Kidney (tissue), 14 donors: ENCODE results near the gene PPP1R26. TPM values are rescaled to one million over a fixed set of nuclear protein-coding genes. Genes with fewer than 3 reads are reported as not detected.
"Not testable (repeated sequence)": the region's sequence is repeated elsewhere in the genome, so short reads cannot be mapped to it uniquely, and the experiment has no call there.

ENCODE experiments used
- DNase-seq, 5 donors: peaks; one replicate each; pipeline ENCODE4 v3.0.0-alpha.2; 2013 to 2020
- FAIRE-seq: peaks from 2 replicates; lab custom pipeline; 2012; peaks lifted over from hg19 to GRCh38; lab: Jason Lieb, UNC
- H3K27ac ChIP-seq, 2 donors: one replicate each; pipeline ENCODE4 v1.7.0; 2013; ENCODE audit warnings: low read depth in 2 of 2, low read length in 2 of 2, inconsistent platforms in 1 of 2
- H3K27me3 ChIP-seq: one replicate; pipeline ENCODE4 v1.7.1; 2013; ENCODE audit warnings: low read length, inconsistent platforms; ENCODE audit not compliant: control insufficient read depth, insufficient read depth
- H3K36me3 ChIP-seq, 3 donors: one replicate each; pipeline versions ENCODE4 v1.7.0 to v1.7.1; 2013; ENCODE audit warnings: low read length in 3 of 3, control low read depth in 1 of 3, inconsistent platforms in 1 of 3; ENCODE audit not compliant: insufficient read depth in 3 of 3, control insufficient read depth in 2 of 3
- H3K4me1 ChIP-seq, 3 donors: one replicate each; pipeline versions ENCODE4 v1.7.0 to v1.7.1; 2013; ENCODE audit warnings: low read length in 3 of 3, inconsistent platforms in 1 of 3, low read depth in 1 of 3; ENCODE audit not compliant: control insufficient read depth in 2 of 3, insufficient read depth in 2 of 3
- H3K4me3 ChIP-seq, 3 donors: one replicate each; pipeline versions ENCODE4 v1.7.0 to v1.8.1; 2013; ENCODE audit warnings: low read length in 3 of 3, control low read depth in 1 of 3, inconsistent platforms in 1 of 3
- H3K9ac ChIP-seq, 3 donors: one replicate each; pipeline versions ENCODE4 v1.7.0 to v1.7.1; 2013; ENCODE audit warnings: low read length in 3 of 3, control low read depth in 1 of 3, inconsistent platforms in 1 of 3
- H3K9me3 ChIP-seq, 3 donors: one replicate each; pipeline versions ENCODE4 v1.7.0 to v1.7.1; 2013; ENCODE audit warnings: low read length in 3 of 3, control low read depth in 1 of 3, inconsistent platforms in 1 of 3; ENCODE audit not compliant: control insufficient read depth in 2 of 3, insufficient read depth in 1 of 3
- intact Hi-C: fragments of 100-400 bp; cut with DNase I; formaldehyde crosslinking; loops from one replicate; pipeline ENCODE4 v1.11.1; 2022
- polyA plus RNA-seq: library from polyadenylated mRNA; stranded (reverse); fragments of 350-450 nt; fragmentation: Illumina TruSeq; extraction: RNeasy Lipid Tissue Mini Kit (QIAGEN cat#74804); gene quantifications from one replicate; pipeline ENCODE4 v1.2.3, GENCODE V29; 2014; ENCODE audit warnings: low read depth, low replicate concordance; ENCODE audit not compliant: insufficient read depth
- total RNA-seq: library from RNA; stranded (reverse); fragmentation: NEBNext Ultra II Directional; extraction: Animal tissue kit (Norgen Biotek cat#: 25700); gene quantifications from one replicate; pipeline ENCODE4 v1.2.1, GENCODE V29; 2021
- TF ChIP-seq, protein P1 (sequence below): IDR thresholded peaks from 3 replicates; pipeline ENCODE4 v1.5.1; 2012; ENCODE audit warnings: mild to moderate bottlenecking, moderate library complexity, borderline replicate concordance; ENCODE audit not compliant: insufficient read depth; ENCODE audit errors: extremely low read depth
- donor health status: control.
- donor health status: control.
- donor health status: control.
- donor health status: control.
- donor health status: control.
- donor health status: DM: yes; HTN: yes; CAD: no.
- donor health status: Normal renal cell carcinoma (clear cell type).

Gene PPP1R26
- total and polyA plus RNA-seq, 2 donors from 2014 or later, result 10.2 to 22.0 TPM

DNA sequence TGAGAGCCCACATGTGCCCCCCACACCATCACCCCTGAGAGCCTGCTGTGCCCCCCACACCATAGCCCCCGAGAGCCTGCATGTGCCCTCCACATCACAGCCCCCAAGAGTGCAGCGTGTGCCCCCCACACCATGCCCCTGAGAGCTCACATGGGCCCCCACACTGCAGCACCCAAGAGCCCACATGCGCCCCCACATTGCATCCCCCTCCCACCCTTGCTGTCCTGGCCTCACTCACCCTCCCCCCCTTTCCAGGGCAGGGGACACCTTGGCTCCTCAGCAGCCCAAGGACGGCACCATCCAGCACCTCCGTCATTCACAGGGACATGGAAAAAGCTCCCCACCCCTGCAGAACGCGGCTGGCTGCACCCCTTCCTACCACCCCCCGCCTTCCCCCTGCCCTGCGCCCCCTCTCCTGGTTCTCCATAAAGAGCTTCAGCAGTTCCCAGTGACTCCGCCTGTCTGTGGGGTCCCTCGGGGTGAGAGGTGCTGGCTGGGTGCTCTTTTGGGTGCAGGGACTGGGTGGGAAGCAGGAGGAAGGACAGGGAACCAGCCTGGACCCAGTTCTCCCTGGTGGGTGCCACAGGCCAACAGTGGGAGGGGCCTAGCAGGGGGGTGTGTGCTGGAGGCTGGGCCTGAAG is 46.6 kb downstream of the PPP1R26 start:
- FAIRE-seq, result no peak
- Histone ChIP-seq H3K4me1 (no peaks in the 10 kb centered on the region), H3K36me3 (no peaks in the 10 kb centered on the region), H3K27me3 (no peaks in the 10 kb centered on the region), H3K9ac (no peak overlapping the region), H3K27ac (no peak overlapping the region), H3K4me3 (no peak overlapping the region), H3K9me3 (peaks cover 0 to 8% (median 0%) of the 10 kb centered on the region in 3 donors)
- DNase-seq, result peak in 2 of 5 donors; percentile 3 to 24
- TF ChIP-seq, protein P1, sequence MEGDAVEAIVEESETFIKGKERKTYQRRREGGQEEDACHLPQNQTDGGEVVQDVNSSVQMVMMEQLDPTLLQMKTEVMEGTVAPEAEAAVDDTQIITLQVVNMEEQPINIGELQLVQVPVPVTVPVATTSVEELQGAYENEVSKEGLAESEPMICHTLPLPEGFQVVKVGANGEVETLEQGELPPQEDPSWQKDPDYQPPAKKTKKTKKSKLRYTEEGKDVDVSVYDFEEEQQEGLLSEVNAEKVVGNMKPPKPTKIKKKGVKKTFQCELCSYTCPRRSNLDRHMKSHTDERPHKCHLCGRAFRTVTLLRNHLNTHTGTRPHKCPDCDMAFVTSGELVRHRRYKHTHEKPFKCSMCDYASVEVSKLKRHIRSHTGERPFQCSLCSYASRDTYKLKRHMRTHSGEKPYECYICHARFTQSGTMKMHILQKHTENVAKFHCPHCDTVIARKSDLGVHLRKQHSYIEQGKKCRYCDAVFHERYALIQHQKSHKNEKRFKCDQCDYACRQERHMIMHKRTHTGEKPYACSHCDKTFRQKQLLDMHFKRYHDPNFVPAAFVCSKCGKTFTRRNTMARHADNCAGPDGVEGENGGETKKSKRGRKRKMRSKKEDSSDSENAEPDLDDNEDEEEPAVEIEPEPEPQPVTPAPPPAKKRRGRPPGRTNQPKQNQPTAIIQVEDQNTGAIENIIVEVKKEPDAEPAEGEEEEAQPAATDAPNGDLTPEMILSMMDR, result no peak
- intact Hi-C loops, result no loop called here

DNA sequence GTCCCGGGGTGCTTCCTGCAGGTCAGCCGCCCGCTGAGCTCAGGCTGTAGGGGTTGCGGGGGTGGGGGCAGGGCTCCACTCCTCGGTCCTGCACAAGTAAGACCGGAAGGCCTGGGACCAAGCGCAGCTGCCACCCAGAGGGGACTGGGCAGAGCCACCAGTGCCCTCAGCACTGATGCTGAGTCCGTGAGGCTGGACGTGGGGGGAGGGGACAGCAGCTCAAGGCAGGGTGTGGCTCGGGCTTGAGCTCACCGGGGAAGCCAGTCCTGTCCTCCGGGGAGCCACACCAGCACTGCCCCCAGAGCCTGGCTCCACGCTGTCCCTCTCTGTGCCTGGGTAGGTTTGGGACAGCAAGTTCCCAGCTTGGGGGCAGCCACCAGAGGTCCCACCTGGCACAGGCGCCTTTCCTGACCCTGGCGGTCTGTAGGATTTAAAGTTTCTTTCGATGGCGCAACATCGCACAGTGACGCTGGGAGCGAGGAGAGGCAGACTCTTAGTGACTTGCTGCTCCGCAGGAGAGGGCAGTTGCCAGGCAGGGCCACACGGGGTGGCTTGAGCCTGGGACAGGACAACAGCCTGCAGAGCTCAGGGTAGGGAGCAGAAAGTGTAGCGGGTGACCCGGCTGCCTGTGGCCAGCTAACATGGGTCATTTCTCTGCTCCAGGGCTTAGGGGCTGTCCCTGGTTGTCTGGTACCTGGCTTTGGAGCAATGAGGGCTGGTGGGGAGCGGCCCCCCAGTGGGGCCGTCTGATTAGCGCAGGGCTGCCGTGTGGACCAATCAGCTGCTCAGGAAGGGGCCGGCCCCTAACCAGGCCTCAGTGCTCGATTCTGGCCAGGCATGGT is 47.4 kb downstream of the PPP1R26 start:
- Histone ChIP-seq H3K27ac (no peak overlapping the region), H3K9ac (no peak overlapping the region), H3K36me3 (no peaks in the 10 kb centered on the region), H3K4me1 (no peaks in the 10 kb centered on the region), H3K27me3 (no peaks in the 10 kb centered on the region), H3K9me3 (peaks cover 0 to 8% (median 0%) of the 10 kb centered on the region in 3 donors), H3K4me3 (no peak overlapping the region)
- FAIRE-seq (no peak), DNase-seq (peak in 2 of 5 donors; percentile 8 to 37)
- intact Hi-C loops, result no loop called here
- TF ChIP-seq, protein P1, result no peak

GRCh38 chr9:135528842-135529435 is 49.4 kb downstream of the PPP1R26 start:
- FAIRE-seq, H3K36me3 ChIP-seq, H3K27me3 ChIP-seq, H3K9me3 ChIP-seq, H3K4me3 ChIP-seq, intact Hi-C loops, H3K4me1 ChIP-seq, H3K27ac ChIP-seq, H3K9ac ChIP-seq: not testable (repeated sequence)
- DNase-seq, result peak in 1 of 5 donors; percentile 6

DNA sequence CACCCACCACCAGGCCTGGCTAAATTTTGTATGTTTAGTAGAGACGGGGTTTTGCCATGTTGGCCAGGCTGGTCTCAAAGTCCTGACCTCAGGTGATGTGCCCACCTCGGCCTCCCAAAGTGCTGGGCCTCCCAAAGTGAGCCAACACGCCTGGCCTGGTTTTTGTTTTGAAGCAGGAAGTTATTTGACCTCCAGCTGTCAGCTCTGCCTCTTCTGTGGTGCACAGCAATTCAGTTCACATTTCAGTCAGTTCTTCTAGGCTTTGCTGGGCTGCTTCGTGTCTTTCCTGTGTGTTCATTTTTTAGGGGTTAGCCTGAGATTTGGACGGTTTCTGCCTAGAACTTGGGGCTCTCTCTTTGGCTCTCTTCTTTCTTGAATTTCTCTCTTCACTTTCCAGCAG is 50.6 kb downstream of the PPP1R26 start:
- TF ChIP-seq, protein P1, result no peak
- H3K9ac ChIP-seq, result no peak overlapping the region
- H3K27me3 ChIP-seq, result no peaks in the 10 kb centered on the region
- intact Hi-C loops, result no loop called here
- FAIRE-seq (no peak), DNase-seq (no peak)
- H3K4me1 ChIP-seq, result no peaks in the 10 kb centered on the region
- no peak overlapping the region for H3K4me3 ChIP-seq
- no peak overlapping the region for H3K27ac ChIP-seq
- H3K9me3 ChIP-seq, result peaks cover 0 to 8% (median 0%) of the 10 kb centered on the region in 3 donors
- H3K36me3 ChIP-seq, result no peaks in the 10 kb centered on the region
